GM12878 (cell line): ENCODE results near the gene ZFP36. TPM values are rescaled to one million over a fixed set of nuclear protein-coding genes. Genes with fewer than 3 reads are reported as not detected.

Experiments
- ATAC-seq: fragments of 200-7000 bp; cut with Tn5 transposase; 3 replicates; pipeline ENCODE4 v1.9.1; 2020; ENCODE audit warnings: mild to moderate bottlenecking, moderate library complexity
- BruUV-seq: library from RNA; stranded (reverse); fragments of 400-500 nt; replicated peaks from 2 replicates; lab custom pipeline; 2021; lab: Mats Ljungman, UMichigan
- CTCF ChIA-PET: fragments of 300-600 bp; sonication (Branson Sonifier 250); formaldehyde crosslinking; extraction: SDS; loops from one replicate; lab custom pipeline; 2021; ENCODE audit warnings: inconsistent platforms; lab: Yijun Ruan, JAX
- POLR2A ChIA-PET: fragments of 350-600 bp; formaldehyde crosslinking; extraction: SDS; loops from one replicate; lab custom pipeline; 2021; ENCODE audit warnings: inconsistent platforms; lab: Charles Lee
- RAD21 ChIA-PET: fragments of 300-600 bp; sonication (Branson Sonifier 250); formaldehyde crosslinking; loops from one replicate; lab custom pipeline; 2023; ENCODE audit warnings: antibody characterized with exemption; ENCODE audit not compliant: unreplicated experiment; lab: Charles Lee
- SMC1A ChIA-PET: fragments of 300-600 bp; sonication (Branson Sonifier 250); formaldehyde crosslinking; loops from one replicate; lab custom pipeline; 2023; ENCODE audit not compliant: unreplicated experiment, uncharacterized antibody; lab: Charles Lee
- DNase-seq: peaks from one replicate; pipeline ENCODE4 v3.0.0-alpha.2; 2011; ENCODE audit warnings: low read depth, low spot score
- FAIRE-seq: peaks from 3 replicates; lab custom pipeline; 2011; peaks lifted over from hg19 to GRCh38; lab: Jason Lieb, UNC
- H2AFZ ChIP-seq: 2 replicates; pipeline ENCODE4 v1.6.0; 2011; ENCODE audit warnings: low read depth, low read length, control low read depth; ENCODE audit not compliant: control insufficient read depth
- H3K27ac ChIP-seq: 2 replicates; pipeline ENCODE4 v1.5.1; 2011; ENCODE audit warnings: control low read depth; ENCODE audit not compliant: control insufficient read depth, insufficient read depth
- H3K27me3 ChIP-seq, 2 experiments: replicated peaks in 1 of 2; 2 replicates each; pipeline versions ENCODE4 v1.6.0 to v1.6.1; 2011; ENCODE audit warnings: low read length in 1 of 2; ENCODE audit not compliant: control insufficient read depth in 2 of 2, insufficient read depth in 2 of 2
- H3K36me3 ChIP-seq, 2 experiments: 2 replicates each; pipeline ENCODE4 v1.5.1; 2011; ENCODE audit warnings: low read length in 1 of 2; ENCODE audit not compliant: control insufficient read depth in 2 of 2, insufficient read depth in 2 of 2
- H3K4me1 ChIP-seq: 2 replicates; pipeline ENCODE4 v1.6.1; 2011; ENCODE audit warnings: mild to moderate bottlenecking, low read length, moderate library complexity, mixed read lengths; ENCODE audit not compliant: control insufficient read depth, insufficient read depth
- H3K4me2 ChIP-seq: 2 replicates; pipeline ENCODE4 v1.6.0; 2011; ENCODE audit warnings: control low read depth; ENCODE audit not compliant: control insufficient read depth, insufficient read depth
- H3K4me3 ChIP-seq: fragments of 200-600 bp; sonication (generic); 2 replicates; pipeline ENCODE4 v1.5.1; 2016
- H3K79me2 ChIP-seq: 2 replicates; pipeline ENCODE4 v1.6.0; 2011; ENCODE audit warnings: low read length; ENCODE audit not compliant: control insufficient read depth, insufficient read depth
- H3K9ac ChIP-seq: 2 replicates; pipeline ENCODE4 v1.8.0; 2011; ENCODE audit warnings: low read length, control low read depth, mixed read lengths; ENCODE audit not compliant: control insufficient read depth, insufficient read depth
- H3K9me3 ChIP-seq: replicated peaks from 3 replicates; pipeline ENCODE4 v1.5.1; 2011; ENCODE audit warnings: mild to moderate bottlenecking, low read length; ENCODE audit not compliant: control insufficient read depth, insufficient read depth
- H4K20me1 ChIP-seq: 2 replicates; pipeline ENCODE4 v1.6.0; 2011; ENCODE audit not compliant: control insufficient read depth, insufficient read depth
- BACH1 ChIP-seq: fragments of 450-650 bp; IDR thresholded peaks from 2 replicates; pipeline ENCODE4 v1.6.1; 2017; ENCODE audit warnings: mild to moderate bottlenecking, borderline replicate concordance
- CBX5 ChIP-seq: sonication (generic); IDR thresholded peaks from 2 replicates; pipeline ENCODE4 v1.6.1; 2016; ENCODE audit warnings: low read depth, moderate library complexity, mild to moderate bottlenecking, inconsistent platforms
- CEBPZ ChIP-seq: fragments of 150-350 bp; IDR thresholded peaks from 2 replicates; pipeline ENCODE4 v1.6.1; 2016; ENCODE audit warnings: low read depth, low read length
- EP300 ChIP-seq, 2 experiments: fragments of 150-350 bp in 1 of 2; IDR thresholded peaks; 2 replicates each; pipeline ENCODE4 v1.6.1; 2011 to 2012; ENCODE audit warnings: low read depth in 2 of 2, low read length in 2 of 2, borderline replicate concordance in 1 of 2, improper control_type of control experiment in 1 of 2, inconsistent platforms in 1 of 2; ENCODE audit not compliant: control insufficient read depth in 1 of 2
- ESRRA ChIP-seq: IDR thresholded peaks from 2 replicates; pipeline ENCODE4 v1.6.1; 2012; ENCODE audit warnings: mild to moderate bottlenecking, low read length, improper control_type of control experiment
- MYC ChIP-seq: IDR thresholded peaks from 2 replicates; pipeline ENCODE4 v1.6.1; 2011; ENCODE audit warnings: mild to moderate bottlenecking, low read length, moderate library complexity, inconsistent platforms; ENCODE audit not compliant: insufficient read depth, insufficient replicate concordance, insufficient read length, severe bottlenecking
- NKRF ChIP-seq: fragments of 450-650 bp; conservative IDR thresholded peaks from 2 replicates; pipeline ENCODE4 v1.6.1; 2017; ENCODE audit warnings: mild to moderate bottlenecking, moderate library complexity
- PAX8 ChIP-seq: fragments of 450-650 bp; IDR thresholded peaks from 2 replicates; pipeline ENCODE4 v1.6.1; 2017; ENCODE audit warnings: mild to moderate bottlenecking, moderate library complexity
- POLR2AphosphoS5 ChIP-seq: IDR thresholded peaks from 2 replicates; pipeline ENCODE4 v1.6.1; 2011; ENCODE audit warnings: mild to moderate bottlenecking, low read length, inconsistent platforms
- RUNX3 ChIP-seq: IDR thresholded peaks from 2 replicates; pipeline ENCODE4 v1.6.1; 2012; ENCODE audit warnings: low read length, inconsistent platforms
- SPI1 ChIP-seq: IDR thresholded peaks from 2 replicates; pipeline ENCODE4 v1.6.1; 2011; ENCODE audit warnings: low read depth, mild to moderate bottlenecking, low read length, moderate library complexity, borderline replicate concordance; ENCODE audit not compliant: insufficient read depth
- SREBF2 ChIP-seq: IDR thresholded peaks from 2 replicates; pipeline ENCODE4 v1.6.1; 2012; ENCODE audit warnings: mild to moderate bottlenecking, low read length
- ZNF207 ChIP-seq: fragments of 450-650 bp; IDR thresholded peaks from 2 replicates; pipeline ENCODE4 v1.6.1; 2014; ENCODE audit warnings: antibody characterized with exemption, mild to moderate bottlenecking, borderline replicate concordance
- WGBS: methylation state at CpG from one replicate; pipeline ENCODE4 v1.1.6; 2016; ENCODE audit warnings: low lambda C conversion rate; ENCODE audit not compliant: insufficient replicate concordance, insufficient coverage; ENCODE audit errors: missing lambda C conversion rate; 5-methylcytosine and 5-hydroxymethylcytosine counted together
- in situ Hi-C: fragments of 300-500 bp; cut with MboI; formaldehyde crosslinking; loops from 9 replicates; pipeline ENCODE4 v1.14.3; 2018; ENCODE audit warnings: mixed read lengths
- intact Hi-C: fragments of 100-400 bp; cut with micrococcal nuclease; formaldehyde crosslinking; loops from one replicate; pipeline ENCODE4 v1.14.2; 2022; ENCODE audit not compliant: unreplicated experiment
- polyA plus RNA-seq, 11 experiments: library from polyadenylated mRNA; depleted of rRNA in 4 of 11; unstranded in 6 of 11; stranded (reverse) in 5 of 11; fragments of >200 nt; fragmentation: Nextera tagmentation in 4 of 11; fragmentation: Illumina TruSeq in 1 of 11; extraction: Ambion mirVana in 4 of 11; extraction: Trizol in 1 of 11; gene quantifications; 1 replicate in 1 of 11; 2 replicates in 10 of 11; pipeline versions ENCODE4 v1.2.1 to v1.2.3, GENCODE V29; 2011 to 2016; ENCODE audit warnings: inconsistent platforms in 2 of 11, missing spikeins in 2 of 11, low read depth in 1 of 11
- total RNA-seq, 4 experiments: library from RNA; depleted of rRNA in 3 of 4; stranded (reverse); fragments of >200 nt in 3 of 4; fragmentation: Illumina TruSeq in 1 of 4; extraction: Trizol in 1 of 4; gene quantifications; 2 replicates each; pipeline versions ENCODE4 v1.2.1 to v1.2.3, GENCODE V29; 2013 to 2021
- TF ChIP-seq, protein P1 (sequence below): IDR thresholded peaks from 2 replicates; pipeline ENCODE4 v1.6.1; 2011; ENCODE audit warnings: low read depth, low read length, improper control_type of control experiment, borderline replicate concordance
- TF ChIP-seq, protein P2 (sequence below): fragments of 450-650 bp; IDR thresholded peaks from 2 replicates; pipeline ENCODE4 v1.6.1; 2017; ENCODE audit warnings: low read depth, mild to moderate bottlenecking, moderate library complexity

ZFP36 gene
- total and polyA plus RNA-seq, 10 of the 15 experiments (the other 5 are each of a cell fraction or from before 2014, with no cell fraction given) = 5.3 to 55.0 (median 18.1) TPM

DNA sequence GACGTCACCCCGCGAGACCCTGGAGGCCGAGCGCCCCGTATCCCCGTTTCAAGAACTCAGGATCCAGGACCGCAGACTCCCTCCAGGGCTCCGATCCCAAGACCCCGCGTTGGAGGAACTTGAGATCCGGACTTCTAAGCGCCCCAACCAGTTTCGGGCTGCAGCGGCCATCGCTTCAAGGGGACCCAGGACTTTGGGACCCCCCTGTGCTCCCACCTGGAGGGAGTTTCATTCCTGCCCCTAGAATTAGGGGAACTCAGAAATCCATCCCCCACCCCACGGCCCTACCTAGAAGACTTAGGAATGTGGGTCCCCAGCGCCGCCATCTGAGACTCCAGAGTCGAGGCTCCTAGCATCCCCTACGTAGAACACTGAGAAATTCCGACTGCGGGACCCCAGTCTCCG, 6.2 kb downstream of the ZFP36 start:
- CTCF ChIA-PET = interaction anchor here (0.7 to 2.3 kb wide), 8 partner anchors 9 to 121 kb away, joined by 3 to 218 read pairs (median 6); partner anchors contain the start of genes DLL3, EID2B, MED29 and PAF1
- H3K79me2 ChIP-seq = peaks cover 51% of the 10 kb centered on the region
- H3K9me3 ChIP-seq = no peaks in the 10 kb centered on the region
- ATAC-seq (no peak), FAIRE-seq (no peak), DNase-seq (no peak)
- BruUV-seq = no TSS peak
- 1% methylated on average over 20 of the region's 24 CpGs for WGBS
- peaks cover 15% of the 10 kb centered on the region for H3K4me1 ChIP-seq
- SMC1A ChIA-PET = interaction anchor here (0.6 to 2.3 kb wide), 3 partner anchors 14 to 355 kb away, joined by 3 to 146 read pairs (median 3); partner anchors contain the start of gene SAMD4B
- H3K36me3 ChIP-seq = peaks cover 2 to 7% of the 10 kb centered on the region in 2 experiments; a peak in 2 of 4 replicates
- RAD21 ChIA-PET = interaction anchor here (1.0 to 2.3 kb wide), 5 partner anchors 11 to 120 kb away, joined by 3 to 159 read pairs (median 12); partner anchors contain the start of genes EID2B, MED29, PAF1 and RPS16
- POLR2A ChIA-PET = interaction anchor here (0.6 to 2.3 kb wide), 5 partner anchors 8 to 66 kb away, joined by 3 to 40 read pairs (median 5); partner anchors contain the start of genes MED29 and PAF1
- H3K9ac ChIP-seq = peak overlapping the region; percentile 99
- in situ Hi-C loops = loop anchor here (5.0 kb wide), 1 partner anchor 291 kb away; no protein-coding TSS in a partner anchor
- H4K20me1 ChIP-seq = no peaks in the 10 kb centered on the region
- peak overlapping the region; percentile 98 for H3K4me3 ChIP-seq
- peak overlapping the region; percentile 73 for H3K4me2 ChIP-seq
- peak overlapping the region; percentile 59 for H2AFZ ChIP-seq
- H3K27me3 ChIP-seq = no peaks in the 10 kb centered on the region
- H3K27ac ChIP-seq = peak overlapping the region; percentile 93
- intact Hi-C loops = loop anchor here (1.0 to 10.0 kb wide), 9 partner anchors 12 to 381 kb away; partner anchors contain the start of genes EID2B, FBXO27, PAK4 and SAMD4B
- TF ChIP-seq SREBF2 = no peak
- no peak for TF ChIP-seq RUNX3
- no peak for TF ChIP-seq CEBPZ
- no peak for TF ChIP-seq MYC
- TF ChIP-seq, protein P1, sequence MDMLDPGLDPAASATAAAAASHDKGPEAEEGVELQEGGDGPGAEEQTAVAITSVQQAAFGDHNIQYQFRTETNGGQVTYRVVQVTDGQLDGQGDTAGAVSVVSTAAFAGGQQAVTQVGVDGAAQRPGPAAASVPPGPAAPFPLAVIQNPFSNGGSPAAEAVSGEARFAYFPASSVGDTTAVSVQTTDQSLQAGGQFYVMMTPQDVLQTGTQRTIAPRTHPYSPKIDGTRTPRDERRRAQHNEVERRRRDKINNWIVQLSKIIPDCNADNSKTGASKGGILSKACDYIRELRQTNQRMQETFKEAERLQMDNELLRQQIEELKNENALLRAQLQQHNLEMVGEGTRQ = no peak
- TF ChIP-seq NKRF = no peak; the same call in 1 of the 2 replicates
- no peak for TF ChIP-seq ESRRA
- TF ChIP-seq, protein P2, sequence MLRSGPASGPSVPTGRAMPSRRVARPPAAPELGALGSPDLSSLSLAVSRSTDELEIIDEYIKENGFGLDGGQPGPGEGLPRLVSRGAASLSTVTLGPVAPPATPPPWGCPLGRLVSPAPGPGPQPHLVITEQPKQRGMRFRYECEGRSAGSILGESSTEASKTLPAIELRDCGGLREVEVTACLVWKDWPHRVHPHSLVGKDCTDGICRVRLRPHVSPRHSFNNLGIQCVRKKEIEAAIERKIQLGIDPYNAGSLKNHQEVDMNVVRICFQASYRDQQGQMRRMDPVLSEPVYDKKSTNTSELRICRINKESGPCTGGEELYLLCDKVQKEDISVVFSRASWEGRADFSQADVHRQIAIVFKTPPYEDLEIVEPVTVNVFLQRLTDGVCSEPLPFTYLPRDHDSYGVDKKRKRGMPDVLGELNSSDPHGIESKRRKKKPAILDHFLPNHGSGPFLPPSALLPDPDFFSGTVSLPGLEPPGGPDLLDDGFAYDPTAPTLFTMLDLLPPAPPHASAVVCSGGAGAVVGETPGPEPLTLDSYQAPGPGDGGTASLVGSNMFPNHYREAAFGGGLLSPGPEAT = no peak
- no peak for TF ChIP-seq SPI1
- TF ChIP-seq EP300 (IDR thresholded peaks at IDR 0.05; ENCODE audit: borderline replicate concordance in 1 of 2, control insufficient read depth in 1 of 2, low read depth in 2 of 2, low read length in 2 of 2) = no peak
- TF ChIP-seq BACH1 = no peak
- no peak for TF ChIP-seq ZNF207
- no peak for TF ChIP-seq PAX8
- no peak for TF ChIP-seq CBX5
- TF ChIP-seq POLR2AphosphoS5 = no peak
